HPDE6-E6E7 (cell line): ENCODE data around the gene MTA2.
"Not testable (repeated sequence)": the region's sequence is repeated elsewhere in the genome, so short reads cannot be mapped to it uniquely, and the experiment has no call there.

ENCODE experiments used
- DNase-seq: peaks from one replicate; pipeline ENCODE4 v3.0.0; 2011; ENCODE audit warnings: missing footprints; ENCODE audit errors: extremely low spot score

MTA2 gene

DNA sequence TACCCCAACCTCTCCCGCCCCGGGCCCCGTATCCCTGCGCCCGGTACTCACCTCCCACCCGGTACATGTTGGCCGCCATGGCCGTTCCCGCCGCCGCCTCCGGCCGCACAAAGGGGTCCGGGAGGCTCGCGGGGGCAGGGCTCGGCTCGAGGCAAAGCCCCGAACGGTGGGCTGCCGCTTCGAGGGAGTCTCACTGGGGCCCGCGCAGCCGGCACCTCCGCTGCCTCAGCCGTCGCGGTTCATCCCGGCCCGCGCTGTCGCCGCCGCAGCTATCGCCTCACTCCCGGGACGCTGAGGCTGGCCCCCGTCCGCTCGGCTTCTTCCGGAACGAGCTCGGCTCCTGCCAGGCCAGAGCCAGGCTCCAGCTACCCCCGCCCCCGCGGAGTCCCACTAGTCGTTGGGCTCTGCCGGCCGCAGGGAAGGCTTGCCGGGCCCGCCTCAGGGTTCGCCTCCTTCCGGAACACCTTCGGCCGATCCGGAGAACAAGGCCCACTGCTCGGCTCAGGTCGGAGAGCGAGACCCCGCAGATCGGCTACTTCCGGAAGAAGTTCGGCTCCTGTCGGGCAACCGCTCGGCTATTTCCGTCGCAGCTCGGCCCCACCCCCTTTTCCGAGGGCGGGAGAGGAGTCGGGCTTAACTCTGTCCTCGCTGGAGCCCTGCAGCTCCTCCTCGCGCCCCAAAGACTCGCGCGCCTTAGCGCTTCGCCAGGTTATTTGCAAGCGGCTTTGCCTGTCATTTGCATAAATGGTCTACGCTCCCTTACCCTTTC is at the start of gene MTA2:
Gene MTA2, minus strand, starts transcription at position 494 of the 769 bp plus-strand sequence. Its CDS starts 415 bp downstream, at position 79.
- DNase-seq: peak; percentile 83

DNA sequence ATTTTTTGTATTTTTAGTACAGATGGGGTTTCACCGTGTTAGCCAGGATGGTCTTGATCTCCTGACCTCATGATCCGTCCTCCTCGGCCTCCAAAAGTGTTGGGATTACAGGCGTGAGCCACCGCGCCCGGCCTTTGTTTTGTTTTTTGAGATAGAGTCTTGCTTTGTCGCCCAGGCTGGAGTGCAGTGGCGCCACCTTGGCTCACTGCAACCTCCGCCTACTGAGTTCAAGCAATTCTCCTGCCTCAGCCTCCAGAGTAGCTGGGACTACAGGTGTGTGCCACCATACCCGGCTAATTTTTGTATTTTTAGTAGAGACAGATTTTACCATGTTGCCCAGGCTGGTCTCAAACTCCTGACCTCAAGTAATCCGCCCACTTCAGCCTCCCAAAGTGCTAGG is 48.6 kb upstream of the MTA2 start:
- not testable (repeated sequence) for DNase-seq

DNA sequence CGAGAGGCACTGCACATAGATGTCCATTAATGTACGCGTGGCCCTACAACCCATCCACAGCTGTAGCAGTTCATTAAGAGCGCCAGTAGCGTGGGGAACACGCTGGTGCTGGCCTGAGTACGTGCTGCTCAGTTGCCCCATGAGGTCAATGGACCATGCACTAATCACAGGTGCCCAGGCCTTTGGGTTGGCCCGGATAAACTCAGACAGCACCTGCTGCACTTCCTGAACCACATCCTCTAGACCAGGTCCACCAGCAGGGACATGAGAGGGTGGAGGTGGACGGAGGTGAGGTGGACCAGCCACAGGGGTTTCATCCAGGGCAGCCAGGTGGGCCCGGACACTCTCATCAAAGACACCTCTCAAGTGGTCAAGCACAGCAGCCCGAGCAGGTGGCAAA is 47.8 kb upstream of the MTA2 start:
- no peak for DNase-seq

DNA sequence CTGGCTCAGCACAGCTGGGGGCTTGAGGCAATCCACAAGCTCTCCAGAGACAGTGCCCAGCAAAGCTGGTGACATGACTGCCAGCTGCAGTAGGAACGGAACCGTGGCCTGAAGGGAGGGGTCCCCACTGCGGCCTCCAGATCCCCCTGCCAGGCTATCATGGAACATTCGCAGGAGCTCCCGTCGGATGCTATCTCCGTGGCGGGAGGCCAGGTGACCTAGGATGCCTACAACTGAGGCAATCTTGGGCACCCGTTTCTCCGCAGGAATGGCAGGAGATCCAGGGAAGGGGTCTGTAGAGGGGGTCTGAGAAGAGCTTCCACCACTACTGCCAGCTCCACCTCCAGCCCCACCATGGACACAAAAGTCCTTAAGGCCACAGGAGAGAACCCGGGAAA is 47.3 kb upstream of the MTA2 start:
- DNase-seq: no peak

DNA sequence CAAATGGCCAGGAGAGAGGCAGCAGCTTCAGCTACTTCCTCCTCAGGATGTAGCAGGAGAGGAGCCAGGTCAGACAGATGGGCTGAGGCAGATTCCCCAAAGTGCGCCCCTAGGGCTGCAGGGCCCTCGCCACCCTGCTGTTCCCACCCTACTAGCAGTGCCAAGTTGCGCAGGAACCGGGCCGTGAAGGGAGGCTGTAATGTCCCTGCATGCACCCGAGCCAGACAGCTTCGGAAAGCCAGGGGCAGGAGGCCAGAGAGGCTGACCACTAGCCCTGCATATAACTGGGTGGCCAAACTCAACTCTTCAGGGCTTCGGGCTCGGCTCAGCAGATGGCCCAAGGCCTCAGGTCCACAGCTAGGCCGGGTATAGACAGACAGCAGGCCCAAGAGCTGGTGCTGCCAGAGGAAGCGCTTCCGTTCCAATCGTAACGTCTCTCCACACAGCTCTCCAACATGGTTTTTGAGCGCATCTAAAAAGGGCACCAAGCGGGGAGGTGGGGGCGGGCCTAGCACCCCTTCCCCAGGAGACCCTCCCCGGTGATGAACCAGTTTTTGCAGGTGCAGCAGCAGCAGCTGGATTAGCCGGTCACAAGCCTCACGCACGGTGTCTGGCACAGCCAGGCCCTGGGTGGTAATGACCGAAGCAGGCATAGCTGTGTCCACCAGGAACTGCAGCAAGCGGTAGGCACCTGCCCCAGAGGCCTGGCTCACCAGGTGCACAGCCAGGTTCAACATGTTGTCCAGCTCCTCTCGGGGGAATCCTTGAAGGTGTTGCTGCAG is 46.7 kb upstream of the MTA2 start:
- no peak for DNase-seq

DNA sequence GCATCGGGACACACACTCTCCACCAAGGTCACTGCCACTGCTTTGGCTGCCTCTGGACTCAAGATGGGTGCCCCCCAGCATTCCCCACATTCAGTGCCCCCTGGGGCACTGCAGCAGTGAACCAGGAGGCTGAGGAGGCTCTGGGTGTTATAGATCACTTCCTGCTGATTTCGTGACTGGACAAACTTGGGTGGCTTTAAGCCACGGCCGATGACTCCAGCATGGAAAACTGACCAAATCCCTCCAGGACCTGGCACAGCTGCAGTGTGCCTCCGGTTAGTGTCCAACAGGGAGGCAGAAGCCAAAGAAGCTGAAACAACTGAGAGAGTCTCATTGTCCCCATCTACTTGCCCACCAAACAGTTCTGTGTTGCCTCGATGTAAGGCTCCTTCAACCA is 45.9 kb upstream of the MTA2 start:
- DNase-seq: no peak

DNA sequence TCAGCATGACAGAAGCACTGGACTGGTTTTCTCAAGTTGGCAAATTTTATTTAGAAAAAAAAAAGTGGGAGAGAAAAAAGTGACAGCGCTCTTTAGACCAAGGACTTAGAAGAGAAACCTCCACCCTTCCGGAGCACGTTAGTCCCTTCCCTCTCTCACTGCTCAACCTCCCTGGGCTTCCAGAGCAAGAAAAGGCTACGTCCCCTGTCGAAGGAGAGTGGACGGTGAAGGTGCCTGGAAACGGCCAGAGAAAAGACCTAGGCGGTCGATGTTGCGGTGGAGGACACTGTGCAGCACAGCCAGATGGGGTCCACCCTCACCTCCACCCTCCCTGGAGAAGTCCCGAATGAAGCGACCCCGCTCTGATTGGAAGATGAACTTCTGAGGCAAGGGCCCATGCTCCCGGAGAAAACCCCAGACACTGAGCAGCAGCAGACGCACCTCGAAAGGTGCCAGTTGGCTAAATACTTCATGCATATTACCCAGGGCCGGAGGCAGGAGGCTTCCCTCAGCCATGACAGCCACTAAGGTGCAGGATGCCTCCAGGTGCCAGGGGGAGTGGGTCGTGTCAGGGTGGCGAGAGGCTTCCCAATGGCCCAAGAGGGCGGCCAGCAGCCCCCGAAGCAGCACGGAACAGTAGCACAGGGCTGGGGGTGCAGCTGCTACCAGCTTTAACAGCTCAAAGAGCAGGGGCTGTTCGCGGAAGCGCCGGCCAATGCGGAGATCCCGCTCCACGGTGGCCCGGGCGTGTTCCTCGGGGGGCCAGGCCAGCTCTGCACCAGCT is 45.4 kb upstream of the MTA2 start:
- no peak for DNase-seq

DNA sequence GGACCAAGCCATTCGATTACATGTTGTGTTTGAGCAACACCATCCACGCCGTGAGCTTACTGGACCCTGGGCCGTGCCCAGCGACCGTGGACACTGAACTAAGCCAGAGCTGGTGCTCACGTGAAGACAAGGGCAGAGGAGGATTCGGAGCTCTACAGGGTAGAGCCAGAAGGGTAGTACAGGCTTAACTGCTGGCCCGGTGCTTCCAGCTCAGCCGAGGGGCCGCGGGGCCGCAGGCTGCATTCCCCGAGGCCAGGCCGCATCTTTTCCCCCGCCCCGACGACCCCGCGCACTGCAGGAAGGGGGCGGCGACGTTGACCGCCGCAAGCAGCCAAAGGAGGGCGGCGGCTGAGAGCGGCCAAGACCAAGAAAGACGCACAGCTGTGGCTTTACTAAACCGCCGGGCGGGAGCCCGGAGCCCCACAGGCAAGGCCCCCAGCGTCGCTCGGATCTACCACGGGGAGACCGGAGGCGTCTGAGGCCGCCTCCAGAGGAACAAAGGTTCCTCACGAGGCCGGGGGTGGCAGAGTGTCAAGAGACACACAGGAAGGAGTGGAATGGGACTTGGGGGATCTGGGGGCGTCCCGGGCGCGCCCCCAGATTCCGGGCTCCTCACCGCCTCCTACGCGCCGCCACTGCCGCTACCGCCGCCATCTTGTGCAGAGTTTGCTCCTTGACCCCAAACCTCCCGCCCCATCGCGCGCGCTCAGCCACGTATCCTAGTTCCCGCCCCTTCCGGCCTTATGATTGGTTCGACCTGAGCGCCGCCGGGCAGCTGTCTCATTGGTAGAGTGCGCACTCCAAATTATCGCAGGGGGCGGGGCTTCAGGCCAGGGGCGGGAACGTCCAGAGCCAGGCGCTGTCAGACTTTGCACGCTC is 44.5 kb upstream of the MTA2 start, which contains the start of gene GANAB:
Gene GANAB, minus strand, starts transcription at position 668 of the 879 bp plus-strand sequence. Its CDS starts 14 bp downstream, at position 654.
- DNase-seq: peak; percentile 100

DNA sequence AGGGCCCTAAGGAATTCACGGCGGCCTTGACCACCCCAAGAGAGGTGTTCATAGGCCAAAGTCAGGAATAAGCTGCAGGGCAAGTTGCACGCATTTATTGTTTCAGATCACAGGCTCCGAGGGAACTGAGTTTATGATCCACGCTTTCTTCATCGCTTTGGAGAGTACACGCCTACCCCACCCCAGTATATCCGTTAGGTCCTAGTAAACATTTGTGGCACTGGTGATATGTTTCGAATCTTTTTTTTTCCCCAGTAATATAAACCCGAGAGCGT is 43.9 kb upstream of the MTA2 start:
- no peak for DNase-seq

DNA sequence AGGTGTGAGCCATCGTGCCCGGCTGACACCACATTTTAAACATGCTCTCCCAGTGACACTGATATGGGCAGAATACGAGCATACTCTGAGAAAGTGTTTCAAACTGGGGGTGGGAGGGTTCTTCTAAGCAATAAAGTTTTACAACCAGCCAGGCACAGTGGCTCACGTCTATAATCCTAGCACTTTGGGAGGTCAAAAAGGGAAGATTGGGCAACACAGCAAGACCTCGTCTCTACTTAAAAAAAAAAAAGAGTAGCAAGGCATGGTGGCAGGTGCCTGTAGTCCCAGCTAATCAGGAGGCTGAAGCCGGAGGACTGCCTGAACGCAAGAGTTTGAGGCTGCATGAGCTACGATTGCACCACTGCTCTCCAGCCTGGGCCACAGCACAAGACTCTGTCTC is 42.6 kb upstream of the MTA2 start:
- DNase-seq: no peak

DNA sequence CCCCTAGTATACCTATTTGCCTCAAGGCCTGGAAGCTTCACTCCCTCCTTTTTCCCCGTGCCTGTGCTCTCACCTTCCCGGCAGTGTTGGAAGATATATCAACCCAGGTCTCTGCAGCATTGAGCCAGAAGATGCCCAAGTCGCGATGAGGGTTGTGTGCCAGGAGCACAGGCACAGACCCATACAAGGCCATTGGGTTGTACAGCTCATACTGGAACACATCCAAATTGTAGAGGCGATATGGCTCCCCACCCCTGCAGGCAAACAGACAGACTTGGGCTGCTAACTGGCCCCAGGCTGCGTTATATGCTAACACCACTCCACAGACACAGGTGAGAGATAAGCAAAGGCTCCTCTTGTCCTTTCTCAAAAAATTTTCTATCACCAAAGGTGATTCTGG is 30.8 kb upstream of the MTA2 start:
- no peak for DNase-seq

DNA sequence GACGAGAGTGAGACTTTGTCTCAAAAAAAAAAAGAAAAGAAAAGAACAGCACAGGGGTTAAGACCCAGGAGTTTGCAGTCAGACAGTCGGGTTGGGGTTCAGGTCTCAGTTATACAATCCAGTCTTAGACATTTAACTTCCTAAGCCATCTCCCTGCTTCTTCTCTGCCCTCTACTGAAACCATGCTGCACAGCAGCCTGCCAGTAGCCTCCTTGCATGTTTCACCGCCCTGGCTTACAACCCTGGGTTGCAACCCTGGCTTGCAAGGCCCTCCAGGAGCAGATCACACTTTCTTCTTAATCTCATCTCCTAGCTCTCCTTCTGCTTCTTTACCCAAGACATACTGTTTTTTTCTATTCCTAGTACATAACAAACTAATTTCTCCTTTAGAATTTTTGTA is 26.0 kb upstream of the MTA2 start:
- no peak for DNase-seq

DNA sequence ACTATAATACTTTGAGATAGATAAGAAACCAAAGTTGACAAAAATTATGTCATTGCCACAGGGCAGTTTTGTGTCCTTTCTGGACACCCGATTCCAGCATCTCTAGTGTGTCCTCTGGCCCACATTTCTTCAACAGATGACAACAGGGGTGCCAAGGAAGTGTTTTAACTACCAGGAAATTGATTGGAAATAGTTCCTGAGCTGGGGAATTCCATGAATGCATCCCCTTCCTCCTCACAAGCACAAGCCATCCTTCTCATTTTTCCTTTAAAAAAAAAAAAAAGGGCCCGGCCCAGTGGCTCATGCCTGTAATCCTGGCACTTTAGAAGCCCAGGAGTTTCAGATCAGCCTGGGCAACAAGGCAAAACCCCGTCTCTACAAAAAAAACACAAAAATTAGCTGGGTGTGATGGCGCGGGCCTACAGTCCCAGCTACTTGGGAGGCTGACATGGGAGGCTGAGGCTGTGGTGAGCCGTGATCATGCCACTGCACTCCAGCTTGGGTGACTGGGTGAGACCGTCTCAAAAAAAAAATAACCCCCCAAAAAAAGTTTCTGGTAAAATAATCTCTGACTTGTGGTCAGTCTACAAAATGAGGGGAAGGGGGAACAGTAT is 20.9 kb upstream of the MTA2 start:
- no peak for DNase-seq

DNA sequence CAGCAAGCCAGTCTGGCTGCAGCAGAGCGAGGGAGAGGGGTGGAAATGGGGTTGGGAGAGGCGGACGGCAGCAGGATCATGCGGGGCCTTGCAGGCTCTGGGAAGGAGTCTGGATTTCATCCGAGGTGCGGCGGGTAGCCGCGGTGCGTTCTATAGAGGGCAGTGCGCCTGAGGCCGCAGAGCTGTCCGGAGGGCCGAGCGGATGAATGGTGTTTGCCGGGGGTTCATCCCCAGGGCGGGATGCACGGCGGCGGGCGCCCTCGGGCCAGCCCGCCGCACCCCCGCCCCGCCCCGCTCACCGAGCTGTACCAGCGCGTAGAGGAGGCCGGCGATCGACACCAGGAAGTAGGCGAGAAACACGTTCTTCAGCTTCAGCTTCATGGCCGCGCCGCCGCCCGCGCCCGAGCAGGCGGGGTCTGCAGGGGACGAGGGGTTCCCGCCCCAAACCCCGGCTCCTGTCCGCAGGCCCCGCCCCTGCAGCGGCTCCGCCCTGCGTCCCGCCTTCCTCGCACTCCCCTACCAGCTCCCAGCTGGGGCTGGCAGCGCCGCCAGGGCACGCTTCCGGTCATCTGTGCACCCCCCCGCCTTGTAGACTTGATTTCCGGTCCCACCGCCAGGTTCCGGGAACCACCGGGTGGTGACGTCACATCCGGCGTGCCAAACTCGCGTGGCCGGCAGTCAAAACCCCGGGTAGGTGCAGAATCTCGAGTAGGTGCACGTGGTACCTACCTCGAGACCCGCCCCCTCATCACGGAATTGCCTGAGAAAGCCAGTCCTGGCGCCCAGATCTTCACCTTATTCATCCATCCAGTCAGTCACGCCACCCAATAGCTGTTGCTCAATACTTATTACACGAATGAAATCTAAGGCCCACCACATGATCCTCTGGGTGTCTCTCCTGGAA is 20.2 kb upstream of the MTA2 start, which contains the start of gene B3GAT3:
Gene B3GAT3, minus strand, starts transcription at position 420 of the 904 bp plus-strand sequence. Its CDS starts 39 bp downstream, at position 381.
- DNase-seq: peak; percentile 99

DNA sequence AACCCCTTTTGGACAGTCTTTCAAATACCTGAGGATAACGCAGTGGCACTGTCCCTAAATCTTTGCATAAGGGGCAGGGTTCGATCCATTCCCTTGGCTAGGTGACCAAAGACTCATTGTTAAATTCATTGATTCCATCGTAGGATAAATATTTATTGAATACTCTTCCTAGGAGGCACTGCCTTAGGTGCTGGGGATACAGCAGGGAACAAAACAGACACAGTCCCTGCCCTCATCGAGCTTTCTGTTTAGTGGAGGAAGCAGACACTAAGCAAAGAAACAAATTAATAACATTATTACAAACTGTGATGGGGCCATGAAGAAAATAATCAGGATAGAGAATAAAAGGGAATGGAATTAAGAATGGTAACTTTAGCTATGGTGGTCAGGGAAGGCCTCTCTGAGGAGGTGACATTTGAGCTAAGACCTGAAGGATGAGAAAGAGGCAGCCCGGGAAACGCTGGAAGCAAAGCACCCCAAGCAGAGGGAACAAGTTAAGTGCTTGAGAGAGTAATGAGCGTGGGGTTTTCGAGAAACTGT is 19.4 kb upstream of the MTA2 start:
- no peak for DNase-seq

DNA sequence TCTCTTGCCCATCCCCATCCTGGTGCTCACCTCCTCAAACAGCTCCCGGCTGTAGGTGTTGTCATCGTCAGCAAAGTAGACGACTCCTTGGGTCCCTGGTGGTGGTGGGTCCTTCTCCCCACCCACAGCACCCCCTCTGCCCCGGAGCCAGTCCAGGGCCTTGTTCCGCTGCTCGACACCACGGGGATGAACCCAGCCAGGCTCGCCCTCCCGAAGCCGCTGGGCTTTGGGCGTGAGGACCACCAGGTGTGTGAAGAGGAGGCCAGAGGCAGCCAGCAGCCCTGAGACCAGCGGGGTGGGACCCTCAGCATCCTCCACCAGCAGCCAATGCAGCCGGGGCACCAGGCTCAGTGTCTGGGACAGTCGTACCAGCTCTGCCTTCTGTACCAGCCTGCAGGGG is 15.3 kb upstream of the MTA2 start:
- not testable (repeated sequence) for DNase-seq

DNA sequence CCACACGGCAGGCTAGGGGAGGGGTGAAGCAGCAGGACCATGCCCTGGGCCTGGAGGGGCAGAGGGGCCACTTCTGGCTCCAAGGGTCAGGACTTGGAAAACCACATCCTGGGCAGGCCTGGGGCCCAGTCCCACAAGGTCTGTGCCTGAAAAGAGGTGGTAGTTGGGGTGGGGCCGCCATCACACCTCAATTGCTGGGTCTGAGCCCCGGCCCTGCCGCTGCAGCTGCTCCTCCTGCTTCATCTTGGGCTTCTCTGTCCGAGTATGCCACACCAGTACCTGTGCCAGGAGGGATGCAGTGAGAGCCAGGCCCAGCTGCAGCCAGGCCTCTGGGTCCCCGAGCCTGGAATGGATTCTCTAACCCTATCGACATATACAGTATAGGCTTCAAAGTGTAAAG is 13.9 kb upstream of the MTA2 start:
- no peak for DNase-seq

DNA sequence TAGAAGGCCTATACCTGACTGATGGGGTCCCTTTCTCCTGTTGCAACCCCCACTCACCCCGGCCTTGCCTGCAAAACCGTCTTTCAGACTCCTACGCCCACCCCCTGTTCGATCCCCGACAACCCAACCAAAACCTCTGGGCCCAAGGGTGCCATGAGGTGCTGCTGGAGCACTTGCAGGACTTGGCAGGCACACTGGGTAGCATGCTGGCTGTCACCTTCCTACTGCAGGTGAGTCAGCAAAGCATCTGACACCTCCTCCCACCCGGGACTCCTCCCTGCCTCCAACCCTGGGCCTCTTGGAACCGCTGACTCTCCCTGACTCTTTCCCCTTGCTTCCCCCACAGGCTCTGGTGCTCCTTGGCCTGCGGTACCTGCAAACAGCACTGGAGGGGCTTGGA is 12.6 kb upstream of the MTA2 start:
- DNase-seq: peak; percentile 58

DNA sequence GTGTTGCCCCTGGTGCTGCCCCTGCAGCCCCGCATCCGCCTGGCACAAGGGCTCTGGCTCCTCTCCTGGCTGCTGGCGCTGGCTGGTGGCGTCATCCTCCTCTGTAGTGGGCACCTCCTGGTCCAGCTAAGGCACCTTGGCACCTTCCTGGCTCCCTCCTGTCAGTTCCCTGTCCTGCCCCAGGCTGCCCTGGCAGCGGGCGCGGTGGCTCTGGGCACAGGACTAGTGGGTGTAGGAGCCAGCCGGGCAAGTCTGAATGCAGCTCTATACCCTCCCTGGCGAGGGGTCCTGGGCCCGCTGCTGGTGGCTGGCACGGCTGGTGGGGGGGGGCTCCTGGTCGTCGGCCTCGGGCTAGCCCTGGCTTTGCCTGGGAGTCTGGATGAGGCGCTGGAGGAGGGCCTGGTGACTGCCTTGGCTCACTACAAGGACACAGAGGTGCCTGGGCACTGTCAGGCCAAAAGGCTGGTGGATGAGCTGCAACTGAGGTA is 11.7 kb upstream of the MTA2 start:
- DNase-seq: no peak
